22Rv1 (cell line): ENCODE measurements around the gene ANAPC13.

Source experiments
- CTCF ChIP-seq: fragments of 450-650 bp; IDR thresholded peaks from 2 replicates; pipeline ENCODE4 v1.5.1; 2017; ENCODE audit warnings: mild to moderate bottlenecking
- ZFX ChIP-seq: fragments of 450-650 bp; IDR thresholded peaks from 2 replicates; pipeline ENCODE4 v1.6.1; 2017; ENCODE audit warnings: antibody characterized with exemption, borderline replicate concordance

DNA sequence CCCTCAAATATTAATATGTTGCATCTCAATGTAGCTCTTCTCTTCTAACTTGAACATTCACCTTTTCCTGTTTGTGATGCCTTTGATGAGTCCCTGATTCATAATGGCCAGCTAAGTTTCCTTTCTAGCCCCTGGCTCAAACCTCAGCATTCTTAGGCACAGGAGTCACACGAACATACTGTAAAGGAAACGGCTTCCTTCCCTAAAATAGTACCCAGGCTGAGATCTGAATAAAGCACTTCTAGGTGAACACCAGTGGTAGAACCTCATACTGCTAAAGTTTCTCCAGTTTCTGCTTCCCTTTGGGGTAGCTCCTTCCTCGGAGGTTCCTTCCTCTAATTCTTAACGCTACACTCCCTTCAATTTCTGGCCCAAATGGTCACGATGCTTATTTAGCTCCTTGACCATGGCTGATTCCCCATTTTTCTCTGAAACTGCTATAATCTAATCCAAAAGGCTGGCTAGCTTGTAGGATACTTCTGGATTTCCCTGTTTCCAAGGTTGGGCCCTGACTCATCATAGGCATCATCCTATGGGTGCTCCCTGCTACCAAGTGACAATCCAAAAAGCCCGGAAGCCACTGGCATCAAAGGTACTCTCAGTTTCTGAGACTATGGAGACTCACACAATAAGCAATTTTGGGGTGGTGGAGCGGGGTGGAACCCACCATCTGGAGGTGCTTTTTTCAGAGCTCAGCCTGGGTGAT is 2.4 kb downstream of the ANAPC13 start:
- TF ChIP-seq CTCF (no peak), ZFX (no peak)
